ES-I3 (cell line): ENCODE data around the gene HMGN3.

Source experiments
- H3K36me3 ChIP-seq: 2 replicates; pipeline ENCODE4 v1.6.1; 2013; ENCODE audit warnings: mild to moderate bottlenecking, low read length, control low read depth, moderate library complexity; ENCODE audit not compliant: insufficient read depth
- H3K4me1 ChIP-seq: 2 replicates; pipeline ENCODE4 v1.6.1; 2013; ENCODE audit warnings: mild to moderate bottlenecking, control low read depth, low read length; ENCODE audit not compliant: insufficient read depth
- H3K9ac ChIP-seq: 2 replicates; pipeline ENCODE4 v1.6.1; 2013; ENCODE audit warnings: low read depth, mild to moderate bottlenecking, low read length, moderate library complexity
- H3K9me3 ChIP-seq: 2 replicates; pipeline ENCODE4 v1.6.1; 2013; ENCODE audit warnings: mild to moderate bottlenecking, low read length, moderate library complexity; ENCODE audit not compliant: control insufficient read depth, insufficient read depth

Gene HMGN3

GRCh38 chr6:79223611-79224404 lies 10.7 kb downstream of the HMGN3 start:
- H3K9me3 ChIP-seq: no peaks in the 10 kb centered on the region
- H3K4me1 ChIP-seq: no peaks in the 10 kb centered on the region
- no peak overlapping the region for H3K9ac ChIP-seq
- no peaks in the 10 kb centered on the region for H3K36me3 ChIP-seq

DNA sequence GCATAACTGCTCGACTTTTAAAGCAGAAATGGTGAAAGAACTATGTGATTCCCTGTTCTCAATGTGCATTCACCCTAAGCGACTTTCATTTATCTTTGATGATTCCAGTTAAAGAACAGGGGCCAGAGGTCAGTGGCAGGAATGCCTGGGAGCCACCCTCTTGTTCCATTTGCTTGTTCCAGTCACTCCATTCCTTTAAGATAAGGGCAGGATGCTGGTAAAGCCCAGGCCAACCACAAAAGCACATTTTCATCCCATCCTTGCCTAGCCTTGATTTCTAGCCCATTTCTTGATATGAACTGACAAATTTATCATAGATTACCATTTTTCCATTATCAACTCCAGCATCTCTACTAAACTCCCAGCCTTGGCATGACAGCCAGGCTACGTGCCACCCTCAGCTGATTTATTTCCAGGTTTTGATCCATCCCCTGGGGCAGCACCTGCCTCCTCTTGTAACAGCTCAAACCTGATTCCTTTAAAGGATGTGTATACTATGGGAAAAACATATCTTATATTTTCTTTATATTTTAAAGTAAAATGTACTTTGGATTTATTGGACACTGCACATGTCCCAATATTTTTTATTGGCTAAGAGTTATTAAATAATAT lies 19.2 kb downstream of the HMGN3 start:
- Histone ChIP-seq H3K4me1 (peaks cover 4% of the 10 kb centered on the region; the same call in 1 of the 2 replicates), H3K36me3 (peaks cover under 1% of the 10 kb centered on the region; the same call in 1 of the 2 replicates), H3K9ac (no peak overlapping the region), H3K9me3 (no peaks in the 10 kb centered on the region)

- H3K9ac ChIP-seq: no peak overlapping the region
- H3K4me1 ChIP-seq: peaks cover 1% of the 10 kb centered on the region; the same call in 1 of the 2 replicates
- H3K9me3 ChIP-seq: no peaks in the 10 kb centered on the region
- H3K36me3 ChIP-seq: peaks cover 3% of the 10 kb centered on the region; the same call in 1 of the 2 replicates
These were observed 21.6 kb downstream of the HMGN3 start for GRCh38 chr6:79212859-79213258.

DNA sequence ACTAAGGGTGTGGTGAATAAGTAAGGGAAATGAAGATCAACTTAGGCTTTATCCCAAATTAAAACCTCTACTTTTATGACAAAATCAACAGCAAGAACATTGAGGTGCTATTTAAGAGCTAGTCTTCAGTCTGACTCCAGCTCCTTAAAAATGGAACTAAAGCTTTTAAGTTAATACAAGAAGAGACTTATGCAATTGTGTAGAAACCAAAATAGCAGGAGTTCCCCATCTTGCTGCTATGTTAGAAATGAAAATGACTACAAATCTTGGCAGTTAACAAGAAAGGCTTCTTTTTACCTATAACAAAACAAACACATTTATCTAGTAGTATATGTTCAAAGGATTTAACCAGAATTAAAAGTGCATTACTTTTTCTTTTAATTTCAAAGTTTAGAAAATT lies 25.7 kb downstream of the HMGN3 start:
- Histone ChIP-seq H3K9ac (no peak overlapping the region), H3K4me1 (no peaks in the 10 kb centered on the region), H3K36me3 (peaks cover 3% of the 10 kb centered on the region), H3K9me3 (no peaks in the 10 kb centered on the region)

- Histone ChIP-seq H3K4me1 (no peaks in the 10 kb centered on the region), H3K36me3 (peaks cover 4% of the 10 kb centered on the region), H3K9me3 (no peaks in the 10 kb centered on the region), H3K9ac (no peak overlapping the region)
These were observed 30.7 kb downstream of the HMGN3 start for GRCh38 chr6:79203753-79204253.

- peaks cover 4% of the 10 kb centered on the region for H3K36me3 ChIP-seq
- no peak overlapping the region for H3K9ac ChIP-seq
- H3K4me1 ChIP-seq: no peaks in the 10 kb centered on the region
- H3K9me3 ChIP-seq: no peaks in the 10 kb centered on the region
These were observed 31.9 kb downstream of the HMGN3 start for GRCh38 chr6:79202556-79202955.

DNA sequence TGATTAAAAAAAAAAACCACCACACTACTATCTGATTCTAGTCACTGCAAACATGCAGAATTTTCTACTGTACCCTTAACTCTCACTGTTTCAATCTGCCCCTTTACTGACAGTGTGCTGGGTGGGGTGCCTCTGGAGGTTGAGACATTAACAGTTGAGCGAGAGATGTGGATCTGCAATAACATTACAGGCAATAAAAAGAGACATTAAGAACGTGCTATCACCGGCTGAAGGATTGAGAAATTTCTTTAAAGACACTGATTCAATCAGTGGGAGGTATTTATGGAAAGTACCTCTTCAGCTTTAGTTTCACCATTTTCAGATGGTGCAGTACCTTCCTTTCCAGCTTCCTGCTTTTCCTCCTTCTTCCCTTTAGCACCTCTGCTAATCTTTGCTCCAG lies 32.5 kb downstream of the HMGN3 start:
- Histone ChIP-seq H3K9ac (no peak overlapping the region), H3K9me3 (no peaks in the 10 kb centered on the region), H3K4me1 (no peaks in the 10 kb centered on the region), H3K36me3 (peaks cover 4% of the 10 kb centered on the region)

GRCh38 chr6:79201143-79201542 lies 33.3 kb downstream of the HMGN3 start:
- no peaks in the 10 kb centered on the region for H3K9me3 ChIP-seq
- no peaks in the 10 kb centered on the region for H3K4me1 ChIP-seq
- peaks cover 4% of the 10 kb centered on the region; the same call in 1 of the 2 replicates for H3K36me3 ChIP-seq
- no peak overlapping the region for H3K9ac ChIP-seq

DNA sequence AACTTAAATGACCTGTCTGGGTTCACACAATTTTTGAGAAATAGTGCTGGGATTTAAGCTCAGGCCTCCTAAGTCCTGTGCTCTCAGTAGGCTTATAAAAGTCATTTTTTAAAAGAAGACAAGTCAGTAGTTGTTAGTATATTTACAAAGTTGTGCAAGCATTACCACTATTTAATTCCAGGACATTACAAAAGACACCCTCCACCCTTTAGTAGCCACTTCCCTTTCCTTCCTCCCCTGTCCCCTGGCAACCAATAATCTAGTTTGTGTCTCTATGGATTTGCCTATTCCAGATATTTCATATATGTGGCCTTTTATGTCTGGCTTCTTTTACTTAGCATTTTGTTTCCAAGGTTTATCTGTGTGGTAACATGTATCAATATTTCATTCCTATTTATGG lies 37.6 kb downstream of the HMGN3 start:
- Histone ChIP-seq H3K4me1 (no peaks in the 10 kb centered on the region), H3K9ac (no peak overlapping the region), H3K36me3 (peaks cover 1% of the 10 kb centered on the region; the same call in 1 of the 2 replicates), H3K9me3 (no peaks in the 10 kb centered on the region)

GRCh38 chr6:79193971-79194370 lies 40.5 kb downstream of the HMGN3 start:
- no peaks in the 10 kb centered on the region for H3K9me3 ChIP-seq
- no peaks in the 10 kb centered on the region for H3K4me1 ChIP-seq
- H3K9ac ChIP-seq: no peak overlapping the region
- H3K36me3 ChIP-seq: no peaks in the 10 kb centered on the region

DNA sequence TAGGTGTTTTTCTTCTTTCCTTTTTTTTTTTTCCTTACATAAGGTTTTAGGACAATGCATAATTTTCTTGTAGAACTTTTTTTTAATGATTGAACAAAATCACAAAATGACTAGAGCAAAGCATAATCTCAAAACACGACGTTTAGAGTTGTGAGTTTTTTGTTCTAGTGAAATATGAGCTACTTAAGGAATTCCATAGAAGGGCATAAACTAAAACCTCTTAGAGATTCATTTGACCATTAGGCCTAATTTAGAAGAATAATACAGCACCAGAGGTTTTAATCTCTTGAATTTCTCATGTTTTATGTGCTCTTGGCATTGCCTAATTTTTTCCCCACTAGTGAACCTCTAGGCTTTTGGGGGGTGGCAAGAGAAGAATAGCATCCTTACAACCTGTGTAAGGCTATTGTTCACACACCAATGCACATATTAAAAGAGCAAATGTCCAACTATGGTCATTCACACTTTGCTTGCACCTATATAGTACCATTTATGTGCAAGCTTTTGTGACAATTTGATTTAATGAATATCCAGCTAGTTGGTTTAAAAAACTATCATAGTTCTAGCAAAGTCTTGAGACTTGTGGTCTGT lies 44.6 kb downstream of the HMGN3 start:
- Histone ChIP-seq H3K9ac (no peak overlapping the region), H3K4me1 (no peaks in the 10 kb centered on the region; the same call in 1 of the 2 replicates)

GRCh38 chr6:79188885-79189480 lies 45.5 kb downstream of the HMGN3 start:
- Histone ChIP-seq H3K9me3 (no peaks in the 10 kb centered on the region), H3K4me1 (no peaks in the 10 kb centered on the region; the same call in 1 of the 2 replicates), H3K9ac (no peak overlapping the region), H3K36me3 (no peaks in the 10 kb centered on the region)

More for the DNA sequence above, 44.6 kb downstream of the HMGN3 start:
- H3K9me3 ChIP-seq: no peaks in the 10 kb centered on the region
- no peaks in the 10 kb centered on the region for H3K36me3 ChIP-seq

DNA sequence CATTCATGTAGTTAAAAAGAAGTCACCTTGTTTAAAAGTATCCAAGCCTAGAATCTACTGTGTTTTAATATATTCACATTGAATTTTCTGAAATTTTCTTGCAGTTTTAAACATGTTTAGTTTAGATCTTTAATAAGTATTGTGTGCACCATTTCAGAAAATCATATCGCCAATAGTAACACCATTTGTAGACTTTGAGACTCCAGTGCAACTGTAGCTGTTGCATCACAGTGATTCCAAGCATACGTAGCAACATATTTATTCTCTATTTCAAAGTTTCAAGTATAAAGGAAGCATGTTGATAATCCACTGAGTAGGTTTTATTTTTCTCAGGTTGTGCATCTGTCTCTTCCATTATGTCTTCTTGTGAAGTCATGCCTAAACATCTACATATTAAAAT lies 46.4 kb downstream of the HMGN3 start:
- H3K9ac ChIP-seq: no peak overlapping the region
- H3K4me1 ChIP-seq: no peaks in the 10 kb centered on the region; the same call in 1 of the 2 replicates
- H3K36me3 ChIP-seq: no peaks in the 10 kb centered on the region
- no peaks in the 10 kb centered on the region for H3K9me3 ChIP-seq

GRCh38 chr6:79186564-79186963 lies 47.9 kb downstream of the HMGN3 start:
- Histone ChIP-seq H3K4me1 (no peaks in the 10 kb centered on the region; the same call in 1 of the 2 replicates), H3K36me3 (no peaks in the 10 kb centered on the region), H3K9ac (no peak overlapping the region), H3K9me3 (no peaks in the 10 kb centered on the region)
